Measurements from ENCODE around the gene STAP2. TPM values are rescaled to one million over a fixed set of nuclear protein-coding genes. Genes with fewer than 3 reads are reported as not detected.

Gene STAP2
- total and polyA plus RNA-seq, 9 of the 15 experiments (the other 6 are each of a cell fraction or from before 2014, with no cell fraction given): 1.2 to 9.8 (median 4.5) TPM

DNA sequence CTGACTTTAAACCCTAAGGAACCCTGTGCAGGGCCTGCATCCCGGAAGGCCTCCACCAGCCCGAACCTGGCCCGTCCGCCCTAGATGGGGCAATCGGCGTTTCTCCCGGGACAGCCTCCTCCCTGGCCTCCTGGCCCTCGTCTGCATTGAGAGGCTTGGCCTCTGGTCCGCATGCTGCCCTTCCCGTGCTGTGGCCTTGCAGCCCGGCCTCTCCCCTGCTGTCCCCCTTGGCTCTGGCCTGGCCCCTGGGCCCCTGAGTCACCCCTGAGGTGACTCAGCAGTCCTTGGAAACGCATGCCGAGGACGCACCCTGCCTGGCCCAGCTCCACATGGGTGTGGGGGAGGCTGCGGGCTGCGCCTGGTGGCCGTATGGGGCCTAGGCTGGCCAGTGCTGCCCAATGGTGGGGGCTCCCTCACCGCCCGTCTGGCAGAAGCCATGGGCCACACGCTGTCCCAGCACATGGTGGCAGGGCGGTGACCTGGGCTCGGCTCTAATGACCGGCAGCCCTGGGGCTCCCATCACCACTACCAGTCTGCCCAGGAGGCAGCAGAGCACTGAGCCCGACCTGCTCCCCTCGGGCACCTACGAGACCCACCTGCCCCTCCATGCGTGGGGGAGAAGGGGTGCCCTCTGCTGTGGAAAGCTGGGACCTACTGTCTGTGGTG is 36.0 kb upstream of the STAP2 start (continued):
- TF ChIP-seq, protein P1, sequence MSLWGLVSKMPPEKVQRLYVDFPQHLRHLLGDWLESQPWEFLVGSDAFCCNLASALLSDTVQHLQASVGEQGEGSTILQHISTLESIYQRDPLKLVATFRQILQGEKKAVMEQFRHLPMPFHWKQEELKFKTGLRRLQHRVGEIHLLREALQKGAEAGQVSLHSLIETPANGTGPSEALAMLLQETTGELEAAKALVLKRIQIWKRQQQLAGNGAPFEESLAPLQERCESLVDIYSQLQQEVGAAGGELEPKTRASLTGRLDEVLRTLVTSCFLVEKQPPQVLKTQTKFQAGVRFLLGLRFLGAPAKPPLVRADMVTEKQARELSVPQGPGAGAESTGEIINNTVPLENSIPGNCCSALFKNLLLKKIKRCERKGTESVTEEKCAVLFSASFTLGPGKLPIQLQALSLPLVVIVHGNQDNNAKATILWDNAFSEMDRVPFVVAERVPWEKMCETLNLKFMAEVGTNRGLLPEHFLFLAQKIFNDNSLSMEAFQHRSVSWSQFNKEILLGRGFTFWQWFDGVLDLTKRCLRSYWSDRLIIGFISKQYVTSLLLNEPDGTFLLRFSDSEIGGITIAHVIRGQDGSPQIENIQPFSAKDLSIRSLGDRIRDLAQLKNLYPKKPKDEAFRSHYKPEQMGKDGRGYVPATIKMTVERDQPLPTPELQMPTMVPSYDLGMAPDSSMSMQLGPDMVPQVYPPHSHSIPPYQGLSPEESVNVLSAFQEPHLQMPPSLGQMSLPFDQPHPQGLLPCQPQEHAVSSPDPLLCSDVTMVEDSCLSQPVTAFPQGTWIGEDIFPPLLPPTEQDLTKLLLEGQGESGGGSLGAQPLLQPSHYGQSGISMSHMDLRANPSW (CRISPR knock-in tag; IDR thresholded peaks at IDR 0.05): no peak; the same call in 1 of the 2 replicates
- TF ChIP-seq ZNF785 (CRISPR knock-in tag; IDR thresholded peaks at IDR 0.05) (no peak), KDM2B (CRISPR knock-in tag; IDR thresholded peaks at IDR 0.05) (peak; percentile 84; the same call in 1 of the 2 replicates), ZNF197 (CRISPR knock-in tag; IDR thresholded peaks at IDR 0.05; ENCODE audit: low read depth) (no peak), POU5F1 (IDR thresholded peaks at IDR 0.05; ENCODE audit: borderline replicate concordance, low read depth, low read length, partially characterized antibody) (peak; percentile 13), KLF1 (tag; IDR thresholded peaks at IDR 0.05) (peak; percentile 68; the same call in 1 of the 2 replicates), MLX (CRISPR knock-in tag; conservative IDR thresholded peaks at IDR 0.05) (peak in 1 of 2 experiments; percentile 83; a peak in 2 of 4 replicates), FOXP4 (CRISPR knock-in tag; IDR thresholded peaks at IDR 0.05; ENCODE audit: borderline replicate concordance) (peak; percentile 97; the same call in 1 of the 2 replicates), SRSF3 (IDR thresholded peaks at IDR 0.05; ENCODE audit: insufficient read depth, low read length) (no peak), MIER1 (IDR thresholded peaks at IDR 0.05; ENCODE audit: low read depth) (no peak), HDGF (IDR thresholded peaks at IDR 0.05) (peak; percentile 15; the same call in 1 of the 2 replicates), ZNF212 (CRISPR knock-in tag; IDR thresholded peaks at IDR 0.05) (peak; percentile 80), POLR2G (IDR thresholded peaks at IDR 0.05; ENCODE audit: low read depth, low read length) (peak; percentile 90), ZNF766 (CRISPR knock-in tag; conservative IDR thresholded peaks at IDR 0.05) (peak; percentile 88)
- TF ChIP-seq, protein P2, sequence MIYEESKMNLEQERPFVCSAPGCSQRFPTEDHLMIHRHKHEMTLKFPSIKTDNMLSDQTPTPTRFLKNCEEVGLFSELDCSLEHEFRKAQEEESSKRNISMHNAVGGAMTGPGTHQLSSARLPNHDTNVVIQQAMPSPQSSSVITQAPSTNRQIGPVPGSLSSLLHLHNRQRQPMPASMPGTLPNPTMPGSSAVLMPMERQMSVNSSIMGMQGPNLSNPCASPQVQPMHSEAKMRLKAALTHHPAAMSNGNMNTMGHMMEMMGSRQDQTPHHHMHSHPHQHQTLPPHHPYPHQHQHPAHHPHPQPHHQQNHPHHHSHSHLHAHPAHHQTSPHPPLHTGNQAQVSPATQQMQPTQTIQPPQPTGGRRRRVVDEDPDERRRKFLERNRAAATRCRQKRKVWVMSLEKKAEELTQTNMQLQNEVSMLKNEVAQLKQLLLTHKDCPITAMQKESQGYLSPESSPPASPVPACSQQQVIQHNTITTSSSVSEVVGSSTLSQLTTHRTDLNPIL (CRISPR knock-in tag; IDR thresholded peaks at IDR 0.05): no peak
- TF ChIP-seq, protein P3, sequence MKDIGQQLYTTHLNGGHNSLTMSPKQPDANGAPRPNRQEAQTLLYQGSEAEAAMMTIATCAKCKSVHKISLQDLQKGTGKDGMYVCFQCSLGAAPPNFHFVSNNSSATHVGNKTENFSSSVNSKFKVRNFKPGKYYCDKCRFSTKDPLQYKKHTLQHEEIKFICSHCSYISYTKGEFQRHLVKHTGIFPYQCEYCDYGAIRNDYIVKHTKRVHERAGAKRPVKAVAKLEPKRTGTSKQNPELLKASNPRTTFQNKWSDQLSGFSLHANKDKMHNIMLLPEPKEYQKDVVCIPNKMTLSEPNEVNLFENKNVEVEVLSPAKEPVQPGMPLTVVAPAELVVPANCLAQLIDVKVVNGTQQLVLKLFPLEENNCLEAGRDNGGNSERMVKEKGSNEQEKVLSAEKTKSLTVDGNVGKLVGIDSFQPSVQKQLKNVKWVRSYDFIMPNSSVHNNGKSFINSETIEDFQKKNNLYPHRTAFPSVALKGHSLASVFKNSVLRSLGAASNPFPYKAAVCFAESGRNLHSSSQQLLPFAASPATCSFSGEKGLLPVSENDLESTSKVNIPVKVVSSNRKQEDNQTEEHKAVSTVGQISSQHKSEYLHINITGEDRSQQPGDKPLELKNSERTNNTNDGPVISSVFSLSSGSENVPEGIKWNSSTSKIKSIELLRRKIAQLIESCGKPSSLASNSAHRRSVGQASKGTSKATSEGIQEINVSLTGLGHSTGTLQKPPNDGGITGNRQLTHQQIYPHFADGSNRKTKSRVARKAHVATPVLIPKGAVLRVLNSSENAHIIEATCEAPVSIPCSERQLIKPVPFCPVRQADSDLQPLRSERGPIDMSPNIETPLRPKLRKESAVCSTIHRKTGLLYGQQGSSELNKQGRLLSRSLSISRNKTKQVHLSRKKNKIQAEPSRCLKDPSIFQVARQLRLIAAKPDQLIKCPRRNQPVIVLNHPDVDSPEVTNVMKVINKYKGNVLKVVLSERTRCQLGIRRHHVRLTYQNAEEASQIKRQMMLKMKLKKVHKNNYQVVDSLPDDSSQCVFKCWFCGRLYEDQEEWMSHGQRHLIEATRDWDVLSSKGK (CRISPR knock-in tag; IDR thresholded peaks at IDR 0.05): no peak
